ES-I3 (cell line): ENCODE data around the gene ACE2.

ENCODE experiments used
- H3K36me3 ChIP-seq: 2 replicates; pipeline ENCODE4 v1.6.1; 2013; ENCODE audit warnings: mild to moderate bottlenecking, low read length, control low read depth, moderate library complexity; ENCODE audit not compliant: insufficient read depth
- H3K4me1 ChIP-seq: 2 replicates; pipeline ENCODE4 v1.6.1; 2013; ENCODE audit warnings: mild to moderate bottlenecking, control low read depth, low read length; ENCODE audit not compliant: insufficient read depth
- H3K9ac ChIP-seq: 2 replicates; pipeline ENCODE4 v1.6.1; 2013; ENCODE audit warnings: low read depth, mild to moderate bottlenecking, low read length, moderate library complexity
- H3K9me3 ChIP-seq: 2 replicates; pipeline ENCODE4 v1.6.1; 2013; ENCODE audit warnings: mild to moderate bottlenecking, low read length, moderate library complexity; ENCODE audit not compliant: control insufficient read depth, insufficient read depth

ACE2 gene

DNA sequence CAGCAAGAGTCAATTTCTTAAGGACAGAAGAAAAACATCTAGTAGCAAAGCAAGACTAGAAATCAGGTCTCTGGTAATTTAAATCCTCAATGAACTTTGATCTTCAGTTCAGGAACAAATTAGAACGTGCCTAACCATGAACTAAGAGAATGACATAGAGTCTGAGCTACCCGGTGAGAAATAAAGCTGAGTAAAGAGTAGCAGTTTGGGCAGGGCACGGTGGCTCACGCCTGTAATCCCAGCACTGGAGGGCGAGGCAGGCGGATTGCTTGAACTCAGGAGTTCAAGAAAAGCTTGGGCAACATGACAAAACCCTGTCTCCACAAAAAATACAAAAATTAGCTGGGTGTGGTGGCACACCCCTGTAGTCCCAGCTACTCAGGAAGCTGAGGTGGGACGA, 37.7 kb downstream of the ACE2 start:
- Histone ChIP-seq H3K4me1 (peaks cover 14% of the 10 kb centered on the region), H3K36me3 (no peaks in the 10 kb centered on the region), H3K9me3 (no peaks in the 10 kb centered on the region), H3K9ac (no peak overlapping the region)

DNA sequence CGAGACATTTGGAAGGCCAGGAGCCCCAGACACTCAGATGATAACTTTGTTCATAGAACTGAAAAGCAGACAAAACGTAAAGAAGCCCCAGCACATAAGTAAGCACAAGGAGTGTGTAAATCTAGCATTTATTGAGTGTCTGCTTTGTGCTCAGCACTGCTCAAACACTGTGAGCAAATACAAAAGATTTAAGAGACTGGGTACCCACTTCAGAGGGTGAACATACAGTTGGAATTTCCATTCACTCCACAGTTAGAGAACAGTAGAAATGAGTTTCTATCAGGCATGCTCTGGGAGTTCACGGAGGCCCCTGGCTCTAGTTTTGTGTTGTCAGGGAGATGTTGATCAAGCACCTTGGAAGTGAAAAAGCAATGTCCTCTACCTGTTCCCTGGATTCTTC, 39.8 kb downstream of the ACE2 start:
- no peaks in the 10 kb centered on the region for H3K36me3 ChIP-seq
- H3K9me3 ChIP-seq, result no peaks in the 10 kb centered on the region
- peaks cover 3% of the 10 kb centered on the region; the same call in 1 of the 2 replicates for H3K4me1 ChIP-seq
- no peak overlapping the region for H3K9ac ChIP-seq

DNA sequence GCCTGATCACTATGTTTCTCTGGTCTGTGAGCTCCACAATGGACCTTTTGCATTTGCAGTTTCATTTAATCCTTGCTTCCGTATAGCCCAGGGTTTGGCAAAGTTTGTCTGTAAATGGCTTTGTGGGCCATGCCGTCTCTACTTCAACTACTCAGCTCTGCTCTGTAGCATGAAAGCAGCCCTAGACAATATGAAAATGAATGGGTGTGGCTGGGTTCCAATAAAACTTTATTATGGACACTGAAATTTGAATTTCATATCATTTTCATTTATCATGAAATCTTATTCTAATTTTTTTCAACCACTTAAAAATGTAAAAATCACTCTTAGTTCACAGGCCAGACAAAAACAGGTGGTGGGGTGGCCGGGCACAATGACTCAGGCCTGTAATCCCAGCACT, 41.5 kb downstream of the ACE2 start:
- no peaks in the 10 kb centered on the region for H3K9me3 ChIP-seq
- H3K36me3 ChIP-seq, result no peaks in the 10 kb centered on the region

DNA sequence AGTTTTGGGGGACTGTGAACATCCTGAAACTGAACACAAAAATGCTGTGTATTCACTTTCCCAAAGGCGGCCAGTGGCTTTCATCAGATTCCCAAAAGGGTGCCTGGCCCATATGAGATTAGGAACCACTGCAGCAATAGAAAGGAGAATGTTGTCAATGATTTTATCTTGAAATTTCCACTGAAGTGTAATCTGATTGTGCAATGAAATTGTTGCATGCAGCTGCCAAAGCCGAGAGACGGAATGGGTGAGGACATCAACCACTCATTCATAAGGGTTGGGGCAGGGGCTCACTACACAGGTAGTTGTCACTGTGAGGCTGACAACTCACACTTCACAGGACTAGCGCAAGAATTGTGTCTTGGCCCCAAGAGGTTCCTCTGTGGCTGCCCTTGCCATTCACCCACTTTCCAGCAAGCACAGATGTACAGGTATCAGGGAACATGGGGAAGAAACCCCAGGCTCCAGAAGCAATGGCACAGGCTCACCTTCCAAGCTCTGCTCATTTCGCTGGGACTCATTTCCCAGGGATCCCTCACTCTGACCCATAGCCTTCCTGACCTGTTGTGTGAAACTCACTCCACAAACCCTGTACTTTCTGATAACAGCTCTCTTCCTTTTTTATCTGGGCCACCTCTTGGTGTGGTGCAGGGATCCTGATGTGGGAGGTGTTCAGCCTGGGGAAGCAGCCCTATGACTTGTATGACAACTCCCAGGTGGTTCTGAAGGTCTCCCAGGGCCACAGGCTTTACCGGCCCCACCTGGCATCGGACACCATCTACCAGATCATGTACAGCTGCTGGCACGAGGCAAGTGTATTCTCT, 51.4 kb downstream of the ACE2 start:
- no peaks in the 10 kb centered on the region for H3K36me3 ChIP-seq
- no peak overlapping the region for H3K9ac ChIP-seq
- no peaks in the 10 kb centered on the region for H3K9me3 ChIP-seq
- no peaks in the 10 kb centered on the region for H3K4me1 ChIP-seq

More for the DNA sequence above, 41.5 kb downstream of the ACE2 start:
- Histone ChIP-seq H3K9ac (no peak overlapping the region), H3K4me1 (no peaks in the 10 kb centered on the region)

DNA sequence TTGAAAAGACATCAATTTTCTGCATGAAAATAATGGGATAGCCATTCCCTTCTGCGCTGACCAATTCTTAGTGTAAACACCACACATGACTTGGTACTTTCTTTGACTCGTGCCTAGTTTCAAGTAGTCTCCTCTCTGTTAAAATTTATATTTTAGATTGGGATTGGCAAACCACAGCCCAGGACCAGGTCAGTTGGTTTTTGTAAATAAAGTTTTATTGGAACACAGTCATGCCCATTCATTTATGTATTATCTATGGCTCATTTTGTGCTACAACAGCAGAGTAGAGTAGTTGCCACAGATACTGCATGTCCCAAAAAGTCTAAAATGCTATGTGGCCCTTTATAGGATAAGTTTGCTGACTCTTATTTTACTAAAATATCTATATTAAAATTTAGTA, 53.4 kb downstream of the ACE2 start:
- Histone ChIP-seq H3K4me1 (no peaks in the 10 kb centered on the region), H3K36me3 (no peaks in the 10 kb centered on the region), H3K9ac (no peak overlapping the region), H3K9me3 (no peaks in the 10 kb centered on the region)

DNA sequence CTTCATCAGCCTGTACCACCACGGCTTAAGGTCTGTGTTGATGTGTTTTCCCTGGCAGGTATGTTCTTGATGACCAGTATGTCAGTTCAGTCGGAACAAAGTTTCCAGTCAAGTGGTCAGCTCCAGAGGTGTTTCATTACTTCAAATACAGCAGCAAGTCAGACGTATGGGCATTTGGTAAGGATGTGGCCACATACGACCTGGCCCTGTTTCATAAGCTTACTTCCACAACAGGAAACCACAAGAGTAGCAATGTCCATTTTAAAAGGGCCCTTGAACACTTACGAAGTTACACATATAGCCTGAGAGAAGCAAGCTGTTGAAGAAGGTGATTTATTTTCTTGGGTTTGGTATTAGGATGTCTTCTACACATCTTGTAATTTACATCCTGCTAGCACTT, 54.0 kb downstream of the ACE2 start:
- Histone ChIP-seq H3K9me3 (no peaks in the 10 kb centered on the region), H3K36me3 (no peaks in the 10 kb centered on the region), H3K4me1 (no peaks in the 10 kb centered on the region), H3K9ac (no peak overlapping the region)

DNA sequence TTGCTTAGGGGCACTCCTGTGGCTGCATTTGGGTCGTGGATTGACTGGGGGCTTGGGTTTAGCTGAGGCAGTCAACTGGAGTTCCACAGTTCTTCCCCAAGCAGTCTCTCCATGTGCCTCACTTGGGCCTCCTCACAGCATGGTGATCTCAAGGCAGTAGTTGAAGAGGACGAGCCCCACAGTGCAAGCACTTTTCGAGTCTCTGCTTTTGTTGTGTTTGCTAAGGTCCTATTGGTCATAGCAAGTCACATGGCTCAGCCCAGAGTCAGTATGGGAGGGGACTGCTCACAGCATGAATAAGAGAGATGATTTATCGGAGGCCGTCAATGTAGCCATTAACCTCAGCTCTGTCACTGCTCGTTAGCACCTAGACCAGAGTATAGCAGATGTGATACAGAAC, 70.4 kb downstream of the ACE2 start:
- Histone ChIP-seq H3K4me1 (no peaks in the 10 kb centered on the region), H3K9ac (no peak overlapping the region), H3K9me3 (no peaks in the 10 kb centered on the region), H3K36me3 (no peaks in the 10 kb centered on the region)

DNA sequence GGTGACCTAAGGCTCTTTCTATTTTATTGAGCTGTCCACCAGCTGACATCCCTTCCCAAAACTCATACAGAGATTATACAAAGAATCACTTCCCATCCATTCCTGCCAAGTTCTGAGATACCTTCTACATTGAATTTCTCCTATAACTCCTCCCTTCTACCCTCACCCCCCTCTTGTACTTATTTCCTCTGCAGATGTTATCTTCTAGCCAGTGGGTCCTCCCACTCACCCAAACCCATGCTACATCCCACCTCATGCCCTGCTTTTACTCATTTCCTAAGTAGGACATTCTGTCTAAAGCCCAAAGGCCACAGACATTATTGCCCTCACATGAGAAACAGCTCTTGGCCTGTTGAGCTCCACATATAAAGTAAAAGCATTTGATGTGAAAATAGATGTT, 71.6 kb downstream of the ACE2 start:
- no peaks in the 10 kb centered on the region for H3K9me3 ChIP-seq
- no peak overlapping the region for H3K9ac ChIP-seq
- H3K36me3 ChIP-seq, result no peaks in the 10 kb centered on the region
- H3K4me1 ChIP-seq, result no peaks in the 10 kb centered on the region

DNA sequence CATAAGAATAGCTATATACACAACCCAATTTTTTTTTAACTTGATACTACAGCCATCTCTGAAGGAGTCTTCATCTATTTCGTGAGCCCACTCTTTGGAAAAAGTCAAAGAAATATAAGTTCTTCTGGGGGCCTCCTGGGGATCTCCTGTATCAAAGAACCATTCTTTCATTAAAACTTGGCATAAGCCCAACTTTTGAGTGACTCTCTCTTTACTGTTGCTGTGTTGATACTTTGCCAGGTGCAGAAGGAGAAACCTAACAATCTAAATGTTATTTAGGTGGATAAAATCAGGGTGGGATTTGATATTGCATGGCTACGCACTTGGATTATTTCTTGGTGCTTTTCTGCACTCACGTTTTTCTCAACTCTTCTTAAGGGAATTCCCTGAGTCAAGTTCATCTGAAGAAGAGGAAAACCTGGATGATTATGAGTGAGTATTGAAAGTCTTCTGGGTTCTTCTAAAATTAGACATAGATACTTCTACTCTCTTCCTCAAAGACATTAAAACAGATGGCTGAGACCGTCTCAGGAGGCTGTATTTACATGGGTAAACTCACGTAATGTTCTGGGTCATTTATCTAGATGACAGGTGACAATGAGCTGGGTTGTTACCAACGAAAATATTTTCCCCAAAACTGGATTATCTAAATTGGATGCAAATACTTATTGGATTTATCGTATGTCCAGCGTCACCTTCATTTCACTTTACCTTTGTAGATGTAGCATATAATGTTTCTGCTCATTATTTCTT, 74.9 kb downstream of the ACE2 start:
- Histone ChIP-seq H3K9me3 (no peaks in the 10 kb centered on the region), H3K4me1 (no peaks in the 10 kb centered on the region), H3K9ac (no peak overlapping the region), H3K36me3 (no peaks in the 10 kb centered on the region)

DNA sequence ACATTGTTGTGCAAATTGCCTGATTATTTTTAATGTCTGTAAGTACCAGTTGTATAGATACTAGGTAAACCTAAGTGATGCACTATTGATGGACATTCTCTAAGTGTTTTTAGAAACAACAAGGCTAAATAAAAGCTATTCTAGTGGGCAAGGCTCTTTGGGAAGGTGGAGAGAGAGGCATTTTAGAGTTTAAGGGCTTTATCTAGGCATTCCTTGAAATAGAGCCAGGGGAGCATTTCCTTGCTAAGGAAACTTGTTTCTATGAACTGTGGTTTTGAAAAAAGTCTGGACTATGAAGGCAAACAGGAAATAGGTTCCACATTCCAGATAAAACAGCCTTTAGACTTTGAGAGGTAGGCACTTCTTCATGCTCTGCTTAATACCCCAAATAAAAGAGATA, 76.3 kb downstream of the ACE2 start:
- Histone ChIP-seq H3K36me3 (no peaks in the 10 kb centered on the region), H3K4me1 (no peaks in the 10 kb centered on the region), H3K9ac (no peak overlapping the region), H3K9me3 (no peaks in the 10 kb centered on the region)

DNA sequence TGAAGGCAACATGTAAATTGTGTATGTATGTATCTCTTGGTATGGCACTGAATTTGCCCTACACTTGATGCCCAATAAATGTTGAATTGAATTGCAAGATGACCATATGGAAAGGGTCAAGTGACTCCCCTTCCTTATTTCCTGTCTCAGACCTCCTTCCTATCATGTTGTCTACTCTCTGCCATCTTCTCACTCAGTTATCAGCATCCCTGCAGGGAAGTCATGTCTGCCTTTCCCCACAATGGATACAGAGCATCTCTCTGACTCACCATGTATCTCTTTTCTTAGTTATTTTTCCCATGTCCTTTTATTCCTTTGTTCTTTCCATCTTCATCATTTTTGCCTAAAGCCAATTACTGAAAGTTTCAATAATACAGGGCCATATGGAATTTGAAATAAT, 77.7 kb downstream of the ACE2 start:
- H3K4me1 ChIP-seq, result no peaks in the 10 kb centered on the region
- H3K9ac ChIP-seq, result no peak overlapping the region
- no peaks in the 10 kb centered on the region for H3K36me3 ChIP-seq
- H3K9me3 ChIP-seq, result no peaks in the 10 kb centered on the region

DNA sequence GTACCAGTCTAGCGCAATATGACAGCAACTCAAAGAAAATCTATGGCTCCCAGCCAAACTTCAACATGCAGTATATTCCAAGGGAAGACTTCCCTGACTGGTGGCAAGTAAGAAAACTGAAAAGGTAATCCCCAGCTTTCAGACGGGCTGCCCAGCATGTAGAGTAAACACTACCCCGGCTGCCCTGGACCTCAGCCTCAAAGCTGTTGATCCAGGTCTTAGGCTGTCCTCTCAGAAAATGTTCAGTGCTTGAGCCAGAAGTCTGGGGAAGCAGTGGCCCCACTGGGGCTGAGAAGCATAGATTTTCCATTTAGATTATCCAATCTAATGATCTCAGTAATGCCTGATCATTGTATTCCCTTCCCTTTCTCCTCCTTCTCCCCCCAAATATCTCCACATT, 78.3 kb downstream of the ACE2 start:
- Histone ChIP-seq H3K36me3 (no peaks in the 10 kb centered on the region), H3K9ac (no peak overlapping the region), H3K9me3 (no peaks in the 10 kb centered on the region), H3K4me1 (no peaks in the 10 kb centered on the region)

DNA sequence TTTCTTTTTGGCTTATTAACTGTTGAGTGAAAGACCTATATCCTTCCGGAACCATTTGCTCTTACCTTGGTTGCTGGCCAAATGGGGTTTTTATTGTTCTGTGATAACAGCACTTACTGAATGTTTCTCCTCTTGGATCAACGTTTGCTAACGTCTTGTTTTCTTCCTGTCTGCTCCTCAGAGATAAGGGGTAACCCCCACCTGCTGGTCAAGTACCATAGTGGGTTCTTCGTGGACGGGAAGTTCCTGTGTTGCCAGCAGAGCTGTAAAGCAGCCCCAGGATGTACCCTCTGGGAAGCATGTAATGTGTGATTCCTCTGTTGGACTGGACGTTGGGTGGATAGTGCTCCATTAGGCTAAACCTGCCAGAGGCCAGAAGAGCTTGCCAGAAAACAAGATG, 84.8 kb downstream of the ACE2 start:
- Histone ChIP-seq H3K4me1 (peaks cover 11% of the 10 kb centered on the region; the same call in 1 of the 2 replicates), H3K9ac (no peak overlapping the region), H3K9me3 (no peaks in the 10 kb centered on the region), H3K36me3 (no peaks in the 10 kb centered on the region)

DNA sequence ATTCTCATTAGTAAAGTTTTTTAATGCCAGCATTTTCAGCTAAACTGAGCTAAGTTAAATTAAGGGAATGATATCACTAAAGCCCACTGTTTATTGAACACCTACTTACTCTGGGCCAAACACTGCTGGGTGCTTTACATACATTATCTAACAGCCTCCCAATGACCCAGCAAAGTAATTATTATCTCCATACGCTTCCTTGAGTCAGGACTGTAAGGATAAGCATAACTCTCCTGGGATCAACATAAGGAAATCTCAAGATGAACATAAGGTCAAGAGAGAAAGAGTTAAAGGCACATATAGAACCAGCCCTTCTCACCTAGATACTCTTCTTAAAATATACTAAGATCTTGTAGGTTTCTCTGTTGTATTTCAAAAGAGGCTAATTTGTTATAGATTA, 86.5 kb downstream of the ACE2 start:
- H3K9ac ChIP-seq, result no peak overlapping the region
- H3K4me1 ChIP-seq, result peaks cover 11% of the 10 kb centered on the region; the same call in 1 of the 2 replicates

DNA sequence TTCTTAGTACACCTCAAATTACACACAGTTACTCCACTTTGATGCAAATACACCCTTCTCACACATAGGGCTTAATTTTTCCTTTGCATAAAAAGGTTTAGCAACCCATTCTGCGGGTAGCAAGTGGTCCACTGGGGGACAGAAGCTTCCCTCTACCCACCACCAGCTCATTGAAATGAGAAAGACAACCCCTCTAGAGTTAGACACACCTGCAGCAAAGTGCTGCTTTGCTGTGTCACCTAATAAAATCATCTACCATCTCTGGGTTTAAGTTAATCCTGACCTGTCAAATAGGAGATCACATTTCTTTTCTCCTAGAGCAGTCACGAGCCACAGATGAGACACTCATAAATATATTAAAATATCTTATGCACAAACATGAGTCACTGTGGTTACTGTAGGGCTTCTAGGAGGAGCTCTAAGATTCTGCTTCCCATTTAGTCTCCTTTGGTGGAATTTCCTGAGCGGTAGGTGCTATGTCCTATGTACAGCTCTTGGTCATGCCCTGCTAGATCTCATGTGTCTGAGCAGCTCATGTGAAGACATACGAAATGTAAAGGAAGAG, 88.3 kb downstream of the ACE2 start:
- Histone ChIP-seq H3K4me1 (peaks cover 11% of the 10 kb centered on the region; the same call in 1 of the 2 replicates), H3K9me3 (no peaks in the 10 kb centered on the region), H3K9ac (no peak overlapping the region), H3K36me3 (no peaks in the 10 kb centered on the region)

More for the DNA sequence above, 86.5 kb downstream of the ACE2 start:
- Histone ChIP-seq H3K36me3 (no peaks in the 10 kb centered on the region), H3K9me3 (no peaks in the 10 kb centered on the region)
